ENCODE results near the gene UCP3. TPM values are rescaled to one million over a fixed set of nuclear protein-coding genes. Genes with fewer than 3 reads are reported as not detected.

Gene UCP3
- total and polyA plus RNA-seq, 10 of the 15 experiments (the other 5 are each of a cell fraction or from before 2014, with no cell fraction given), result 0.02 to 1.9 (median 0.94) TPM

DNA sequence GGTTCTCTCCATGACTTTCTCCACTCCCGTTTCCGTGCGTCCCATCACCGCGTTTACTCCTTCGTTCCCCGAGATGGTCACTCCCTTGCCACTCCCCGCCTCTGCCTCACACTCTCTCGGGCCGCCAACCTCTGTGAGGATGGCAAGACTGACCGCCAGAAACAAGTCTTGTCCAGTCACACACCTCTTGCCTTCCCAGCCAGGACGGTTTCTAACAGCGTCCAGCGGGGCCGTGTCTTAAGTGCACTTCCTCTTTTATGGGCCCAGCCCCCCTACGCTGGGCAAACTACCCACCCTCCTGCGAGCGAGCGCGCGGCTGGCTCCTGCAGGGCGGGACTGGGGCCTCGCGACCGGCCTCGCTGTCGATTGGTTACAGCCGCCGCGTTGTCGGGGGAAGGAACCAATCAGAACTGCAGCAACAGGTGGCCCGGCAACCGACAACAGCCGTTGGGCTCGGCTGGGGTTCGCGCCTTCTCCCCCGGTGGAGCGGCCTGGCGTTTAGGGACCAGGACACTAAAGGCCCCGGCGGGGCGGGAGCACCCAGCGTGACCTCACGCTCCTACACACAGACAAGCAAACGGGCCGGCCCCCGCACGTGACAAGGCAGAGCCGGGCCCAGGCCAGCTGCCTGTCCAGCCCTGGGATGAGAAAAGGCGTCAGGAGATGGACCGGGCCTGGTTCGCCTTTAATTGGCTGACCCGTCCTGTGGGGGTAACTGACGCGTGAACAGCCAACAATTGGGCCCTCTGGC lies 25.7 kb downstream of the UCP3 start (continued):
- TF ChIP-seq REST (IDR thresholded peaks at IDR 0.05; ENCODE audit: low read depth, low read length), result no peak
- TF ChIP-seq RCOR1 (conservative IDR thresholded peaks at IDR 0.05; ENCODE audit: low read depth, low read length), result no peak
- TF ChIP-seq ZNF207 (IDR thresholded peaks at IDR 0.05; ENCODE audit: borderline replicate concordance), result peak; percentile 78
- TF ChIP-seq, protein P1, sequence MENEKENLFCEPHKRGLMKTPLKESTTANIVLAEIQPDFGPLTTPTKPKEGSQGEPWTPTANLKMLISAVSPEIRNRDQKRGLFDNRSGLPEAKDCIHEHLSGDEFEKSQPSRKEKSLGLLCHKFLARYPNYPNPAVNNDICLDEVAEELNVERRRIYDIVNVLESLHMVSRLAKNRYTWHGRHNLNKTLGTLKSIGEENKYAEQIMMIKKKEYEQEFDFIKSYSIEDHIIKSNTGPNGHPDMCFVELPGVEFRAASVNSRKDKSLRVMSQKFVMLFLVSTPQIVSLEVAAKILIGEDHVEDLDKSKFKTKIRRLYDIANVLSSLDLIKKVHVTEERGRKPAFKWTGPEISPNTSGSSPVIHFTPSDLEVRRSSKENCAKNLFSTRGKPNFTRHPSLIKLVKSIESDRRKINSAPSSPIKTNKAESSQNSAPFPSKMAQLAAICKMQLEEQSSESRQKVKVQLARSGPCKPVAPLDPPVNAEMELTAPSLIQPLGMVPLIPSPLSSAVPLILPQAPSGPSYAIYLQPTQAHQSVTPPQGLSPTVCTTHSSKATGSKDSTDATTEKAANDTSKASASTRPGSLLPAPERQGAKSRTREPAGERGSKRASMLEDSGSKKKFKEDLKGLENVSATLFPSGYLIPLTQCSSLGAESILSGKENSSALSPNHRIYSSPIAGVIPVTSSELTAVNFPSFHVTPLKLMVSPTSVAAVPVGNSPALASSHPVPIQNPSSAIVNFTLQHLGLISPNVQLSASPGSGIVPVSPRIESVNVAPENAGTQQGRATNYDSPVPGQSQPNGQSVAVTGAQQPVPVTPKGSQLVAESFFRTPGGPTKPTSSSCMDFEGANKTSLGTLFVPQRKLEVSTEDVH (IDR thresholded peaks at IDR 0.05; ENCODE audit: low read depth, partially characterized antibody), result peak; percentile 43
- peak; percentile 73; the same call in 1 of the 2 replicates for TF ChIP-seq ASH2L (IDR thresholded peaks at IDR 0.05; ENCODE audit: borderline replicate concordance, low read depth)
- TF ChIP-seq IKZF2 (IDR thresholded peaks at IDR 0.05), result peak; percentile 73 to 78; a peak in 3 of 4 replicates
- no peak for TF ChIP-seq ZBED1 (IDR thresholded peaks at IDR 0.05; ENCODE audit: borderline replicate concordance)
- TF ChIP-seq SMC3 (IDR thresholded peaks at IDR 0.05; ENCODE audit: borderline replicate concordance, low read length), result no peak
- TF ChIP-seq NR2C1 (IDR thresholded peaks at IDR 0.05), result no peak
- no peak for TF ChIP-seq SRF (IDR thresholded peaks at IDR 0.05; ENCODE audit: low read depth in 2 of 2, low read length in 2 of 2)
- TF ChIP-seq TCF12 (IDR thresholded peaks at IDR 0.05; ENCODE audit: low read depth, low read length), result peak; percentile 61; the same call in 1 of the 2 replicates
- peak; percentile 60; the same call in 1 of the 2 replicates for TF ChIP-seq GATAD2B (conservative IDR thresholded peaks at IDR 0.05; ENCODE audit: low read depth)
- TF ChIP-seq, protein P2, sequence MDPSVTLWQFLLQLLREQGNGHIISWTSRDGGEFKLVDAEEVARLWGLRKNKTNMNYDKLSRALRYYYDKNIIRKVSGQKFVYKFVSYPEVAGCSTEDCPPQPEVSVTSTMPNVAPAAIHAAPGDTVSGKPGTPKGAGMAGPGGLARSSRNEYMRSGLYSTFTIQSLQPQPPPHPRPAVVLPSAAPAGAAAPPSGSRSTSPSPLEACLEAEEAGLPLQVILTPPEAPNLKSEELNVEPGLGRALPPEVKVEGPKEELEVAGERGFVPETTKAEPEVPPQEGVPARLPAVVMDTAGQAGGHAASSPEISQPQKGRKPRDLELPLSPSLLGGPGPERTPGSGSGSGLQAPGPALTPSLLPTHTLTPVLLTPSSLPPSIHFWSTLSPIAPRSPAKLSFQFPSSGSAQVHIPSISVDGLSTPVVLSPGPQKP (IDR thresholded peaks at IDR 0.05; ENCODE audit: low read depth, low read length), result no peak
- TF ChIP-seq HSF1 (IDR thresholded peaks at IDR 0.05; ENCODE audit: low read depth, low read length), result no peak
- TF ChIP-seq MYC (IDR thresholded peaks at IDR 0.05; ENCODE audit: insufficient read depth, insufficient read length, insufficient replicate concordance, low read length, severe bottlenecking), result peak; percentile 10
- no peak for TF ChIP-seq IRF4 (IDR thresholded peaks at IDR 0.05; ENCODE audit: low read depth, low read length)
- TF ChIP-seq NKRF (conservative IDR thresholded peaks at IDR 0.05), result peak; percentile 50

All from GM12878 (cell line).